GM13976 (cell line): Measurements from ENCODE around the gene PHLDB2.

Source experiments
- DNase-seq: peaks from one replicate; pipeline ENCODE4 v3.0.0; 2012; ENCODE audit warnings: low spot score
- in situ Hi-C: fragments of 300-500 bp; cut with MboI; formaldehyde crosslinking; loops from one replicate; pipeline ENCODE4 v1.12.0; 2022; ENCODE audit warnings: low sequenced_read_pairs, mixed read lengths, inconsistent platforms; ENCODE audit not compliant: unreplicated experiment
- TF ChIP-seq, protein P1 (sequence below): IDR thresholded peaks from 2 replicates; pipeline ENCODE4 v1.5.1; 2012; ENCODE audit warnings: borderline replicate concordance, mild to moderate bottlenecking; ENCODE audit not compliant: insufficient read depth; ENCODE audit errors: extremely low read depth, missing control alignments, control extremely low read depth

Gene PHLDB2

DNA sequence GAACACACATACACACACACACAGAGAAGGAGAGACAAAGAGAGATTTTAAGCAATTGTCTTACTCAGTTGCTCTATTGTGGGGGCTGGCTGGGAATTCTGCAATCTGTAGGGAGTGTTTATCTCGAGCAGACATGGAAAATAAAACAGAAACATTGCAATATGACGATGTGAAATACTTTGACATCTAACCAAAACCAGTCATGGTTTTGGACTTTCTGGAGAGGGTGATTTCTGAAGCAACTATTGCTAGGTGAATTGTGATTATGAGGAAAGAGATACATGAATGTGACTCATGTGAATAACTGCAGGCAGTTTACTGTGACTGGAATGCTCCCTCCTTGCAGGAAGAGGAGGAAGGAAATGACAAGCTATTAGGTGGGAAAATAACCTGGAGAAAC, 12.3 kb upstream of the PHLDB2 start:
- no peak for DNase-seq
- in situ Hi-C loops: no loop called here
- TF ChIP-seq, protein P1, sequence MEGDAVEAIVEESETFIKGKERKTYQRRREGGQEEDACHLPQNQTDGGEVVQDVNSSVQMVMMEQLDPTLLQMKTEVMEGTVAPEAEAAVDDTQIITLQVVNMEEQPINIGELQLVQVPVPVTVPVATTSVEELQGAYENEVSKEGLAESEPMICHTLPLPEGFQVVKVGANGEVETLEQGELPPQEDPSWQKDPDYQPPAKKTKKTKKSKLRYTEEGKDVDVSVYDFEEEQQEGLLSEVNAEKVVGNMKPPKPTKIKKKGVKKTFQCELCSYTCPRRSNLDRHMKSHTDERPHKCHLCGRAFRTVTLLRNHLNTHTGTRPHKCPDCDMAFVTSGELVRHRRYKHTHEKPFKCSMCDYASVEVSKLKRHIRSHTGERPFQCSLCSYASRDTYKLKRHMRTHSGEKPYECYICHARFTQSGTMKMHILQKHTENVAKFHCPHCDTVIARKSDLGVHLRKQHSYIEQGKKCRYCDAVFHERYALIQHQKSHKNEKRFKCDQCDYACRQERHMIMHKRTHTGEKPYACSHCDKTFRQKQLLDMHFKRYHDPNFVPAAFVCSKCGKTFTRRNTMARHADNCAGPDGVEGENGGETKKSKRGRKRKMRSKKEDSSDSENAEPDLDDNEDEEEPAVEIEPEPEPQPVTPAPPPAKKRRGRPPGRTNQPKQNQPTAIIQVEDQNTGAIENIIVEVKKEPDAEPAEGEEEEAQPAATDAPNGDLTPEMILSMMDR: no peak

DNA sequence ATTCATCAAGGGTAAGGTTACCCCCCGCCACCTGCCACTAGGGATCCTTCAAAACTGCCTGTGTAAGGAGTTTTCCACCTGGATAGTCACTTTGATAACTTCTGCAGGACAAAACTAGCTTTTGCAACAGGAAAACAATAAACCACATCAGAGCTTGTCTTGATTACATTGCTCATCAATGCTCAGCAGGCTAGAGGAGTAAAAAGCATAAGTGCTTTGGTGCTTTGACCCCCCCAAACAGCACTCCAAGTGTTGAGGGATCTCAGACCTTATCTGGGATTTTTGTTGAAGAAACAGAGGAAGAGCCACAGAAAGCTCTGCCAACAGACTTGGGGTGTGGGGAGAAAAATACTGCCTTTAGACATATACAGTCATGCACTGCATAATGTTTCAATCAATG, 10.8 kb upstream of the PHLDB2 start:
- no peak for DNase-seq
- in situ Hi-C loops: no loop called here
- TF ChIP-seq, protein P1: no peak

DNA sequence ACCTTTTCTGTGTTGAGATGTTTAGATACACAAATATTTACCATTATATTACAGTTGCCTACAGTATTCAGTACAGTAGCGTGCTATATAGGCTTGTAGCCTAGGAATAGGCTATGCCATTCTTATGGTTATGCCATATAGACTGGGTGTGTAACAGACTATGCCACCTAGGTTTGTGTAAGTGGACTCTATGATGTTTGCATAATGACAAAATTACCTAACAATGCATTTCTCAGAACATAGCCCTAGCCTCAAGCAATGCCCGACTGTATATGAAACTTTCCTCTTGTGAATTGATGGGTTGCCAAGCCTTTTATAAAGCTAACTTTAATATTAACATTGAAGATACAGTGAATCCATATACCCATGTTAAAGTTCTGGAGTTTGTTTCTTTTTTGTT, 10.3 kb upstream of the PHLDB2 start:
- TF ChIP-seq, protein P1: no peak
- in situ Hi-C loops: no loop called here
- no peak for DNase-seq

DNA sequence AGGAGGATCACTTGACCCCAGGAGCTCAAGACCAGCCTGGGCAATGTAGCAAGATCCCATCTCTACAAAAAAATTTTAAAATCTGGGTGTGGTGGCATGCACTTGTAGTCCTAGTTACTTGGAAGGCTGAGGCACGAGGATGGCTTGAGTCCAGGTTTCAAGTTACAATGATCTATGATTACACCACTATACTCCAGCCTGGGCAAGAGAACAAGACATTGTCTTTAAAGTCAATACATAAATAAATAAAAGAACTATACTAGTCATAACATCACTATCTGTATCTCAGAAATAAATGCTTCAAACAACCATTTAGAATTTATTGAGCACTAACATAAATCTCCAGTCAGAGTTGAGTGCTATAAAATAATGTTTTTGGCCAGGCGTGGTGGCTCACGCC, 8.5 kb upstream of the PHLDB2 start:
- TF ChIP-seq, protein P1: no peak
- in situ Hi-C loops: no loop called here
- no peak for DNase-seq

DNA sequence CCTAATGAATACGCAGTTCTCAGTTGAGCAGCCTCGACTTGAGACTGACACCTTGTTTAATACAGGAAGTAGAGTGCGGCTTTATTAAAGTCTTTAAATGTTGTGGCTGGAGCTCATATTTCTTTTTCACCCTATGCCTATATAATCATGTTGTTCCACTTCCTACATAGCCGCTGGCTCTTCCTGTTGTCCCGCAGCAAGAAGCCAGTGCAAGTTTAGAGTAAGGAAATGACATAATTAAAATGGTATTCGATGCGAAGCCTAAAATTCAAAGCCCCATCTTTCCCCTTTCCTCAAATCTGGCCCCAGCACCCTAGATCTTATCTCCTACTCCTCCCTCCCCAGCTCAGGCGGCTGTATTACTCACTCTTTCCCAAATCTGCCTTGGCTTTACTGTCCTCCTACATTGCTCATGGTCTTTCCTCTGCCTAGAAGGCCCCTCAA, 7.5 kb upstream of the PHLDB2 start:
- DNase-seq: no peak
- TF ChIP-seq, protein P1: no peak
- in situ Hi-C loops: no loop called here

DNA sequence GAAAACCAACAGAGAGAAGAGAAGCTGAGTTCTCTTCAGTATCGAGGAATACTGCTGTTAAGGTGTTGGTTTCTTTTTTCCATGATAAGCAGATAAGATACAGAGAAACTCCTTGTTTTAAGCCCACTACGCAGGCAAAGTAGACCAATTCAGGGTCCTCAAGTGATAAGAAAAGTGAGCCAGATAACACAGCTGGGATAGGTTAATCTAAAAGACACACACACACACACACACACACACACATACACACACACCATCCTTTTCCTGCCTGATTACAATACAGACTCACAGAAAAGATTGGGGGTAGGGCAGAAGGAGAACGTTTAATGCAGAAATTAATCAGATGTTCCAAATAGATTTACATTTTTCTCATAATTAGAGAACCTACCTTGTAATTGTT, 6.5 kb upstream of the PHLDB2 start:
- TF ChIP-seq, protein P1: no peak
- in situ Hi-C loops: no loop called here
- no peak for DNase-seq

DNA sequence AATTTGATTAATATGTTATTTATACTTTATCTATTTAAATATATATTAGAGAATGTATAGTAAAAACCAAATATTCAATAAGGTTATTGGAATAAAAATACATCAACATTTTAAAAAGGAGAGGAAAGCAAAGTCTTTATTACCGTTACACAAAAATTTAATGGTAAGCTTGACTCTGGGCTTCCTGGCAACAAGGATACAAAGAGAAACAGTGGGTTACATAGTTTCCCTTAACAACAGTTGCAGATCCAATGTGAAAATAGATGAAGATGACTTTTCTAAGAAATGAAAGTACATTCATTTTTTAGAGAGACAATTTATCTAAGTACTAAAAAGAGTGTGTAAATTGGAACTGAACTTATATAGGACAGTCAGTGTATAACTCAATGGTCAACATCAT, 6.0 kb upstream of the PHLDB2 start:
- TF ChIP-seq, protein P1: no peak
- no peak for DNase-seq
- in situ Hi-C loops: no loop called here
